Measurements from ENCODE around the gene PEX11G. TPM values are rescaled to one million over a fixed set of nuclear protein-coding genes. Genes with fewer than 3 reads are reported as not detected.
A peak's percentile ranks its signal among the peaks of the same experiment; 100 is the strongest.

The PEX11G gene
- total and polyA plus RNA-seq, 9 of the 15 experiments (the other 6 are each of a cell fraction or from before 2014, with no cell fraction given): 0.07 to 3.2 (median 0.70) TPM; not detected in 1

GRCh38 chr19:7506385-7507328 is 17.8 kb upstream of the PEX11G start:
- peak; percentile 92 for ATAC-seq
- in situ Hi-C loops (cut with MboI): no loop called here
- Histone ChIP-seq H3K27me3 (ENCODE audit: control insufficient read depth in 2 of 2, insufficient read depth in 2 of 2, low read length in 2 of 2) (no peaks in the 10 kb centered on the region), H3K4me3 (peak overlapping the region; percentile 51), H3K79me2 (ENCODE audit: control insufficient read depth, insufficient read depth, low read length) (no peaks in the 10 kb centered on the region), H3K27ac (ENCODE audit: extremely low read depth, low read depth, low read length) (peak overlapping the region; percentile 8; the same call in 2 of the 3 replicates), H3K4me1 (replicated peaks in 1 of 2; ENCODE audit: control insufficient read depth in 2 of 2, insufficient read depth in 2 of 2, low read length in 2 of 2) (peaks cover 18 to 39% of the 10 kb centered on the region in 2 experiments; a peak in 4 of 5 replicates), H2AFZ (ENCODE audit: low read depth, low read length) (peak overlapping the region; percentile 90), H3K9me1 (ENCODE audit: control insufficient read depth, insufficient read depth, low read length) (no peaks in the 10 kb centered on the region), H3K9me3 (replicated peaks; ENCODE audit: control insufficient read depth, insufficient read depth, low read depth, low read length) (no peaks in the 10 kb centered on the region), H4K20me1 (replicated peaks; ENCODE audit: control insufficient read depth, insufficient read depth, low read length) (no peaks in the 10 kb centered on the region), H3K9ac (ENCODE audit: insufficient read depth in 1 of 2, low read depth in 2 of 2, low read length in 2 of 2) (no peak overlapping the region), H3K4me2 (ENCODE audit: insufficient read depth, low read length) (peak overlapping the region; percentile 74), H3K36me3 (ENCODE audit: control insufficient read depth, insufficient read depth, low read length) (no peaks in the 10 kb centered on the region)
- intact Hi-C loops (cut with micrococcal nuclease): no loop called here
- peak; percentile 97 for FAIRE-seq
- BruUV-seq (replicated peaks): no TSS peak
- peak; percentile 82 to 97 (median 88) for DNase-seq (ENCODE audit: extremely low read depth in 1 of 4, low spot score in 3 of 4)
- 12% methylated on average over 18 of the region's 20 CpGs for WGBS (ENCODE audit: insufficient coverage, low coverage, missing lambda C conversion rate)
- ChIA-PET POLR2A (interaction anchor here (0.7 to 1.6 kb wide), 4 partner anchors 9 to 123 kb away, joined by 3 to 4 read pairs (median 3); a partner anchor contains a TSS), CTCF (ENCODE audit: low intra/inter-chr PET ratio) (no interaction called here)
- TF ChIP-seq FOXP1 (CRISPR knock-in tag; IDR thresholded peaks at IDR 0.05): no peak
- TF ChIP-seq FOXK1 (CRISPR knock-in tag; IDR thresholded peaks at IDR 0.05; ENCODE audit: borderline replicate concordance): no peak
- no peak for TF ChIP-seq PRPF4 (IDR thresholded peaks at IDR 0.05; ENCODE audit: insufficient read depth, low read depth, low read length, poor library complexity, severe bottlenecking)
- TF ChIP-seq POLR3A (IDR thresholded peaks at IDR 0.05; ENCODE audit: borderline replicate concordance, extremely low read depth, insufficient read depth, insufficient read length): no peak
- no peak for TF ChIP-seq FOXJ2 (tag; IDR thresholded peaks at IDR 0.05)
- no peak for TF ChIP-seq RREB1 (CRISPR knock-in tag; IDR thresholded peaks at IDR 0.05)
- no peak for TF ChIP-seq PTBP1 (IDR thresholded peaks at IDR 0.05; ENCODE audit: low read depth, low read length)
- TF ChIP-seq POLR2AphosphoS2 (IDR thresholded peaks at IDR 0.05; ENCODE audit: low read length): no peak
- no peak for TF ChIP-seq NR1H2 (CRISPR knock-in tag; IDR thresholded peaks at IDR 0.05)
- TF ChIP-seq ZBTB8A (IDR thresholded peaks at IDR 0.05; ENCODE audit: partially characterized antibody): no peak
- TF ChIP-seq NKRF (IDR thresholded peaks at IDR 0.05; ENCODE audit: borderline replicate concordance): peak; percentile 51; the same call in 1 of the 2 replicates
- TF ChIP-seq SMAD2 (IDR thresholded peaks at IDR 0.05; ENCODE audit: low read depth, low read length): no peak
- TF ChIP-seq POLR2A (conservative IDR thresholded peaks at IDR 0.05): no peak
- no peak for TF ChIP-seq SNAPC5 (CRISPR knock-in tag; IDR thresholded peaks at IDR 0.05)

Data from K562 (cell line).